Fibroblast of villous mesenchyme (primary cell): ENCODE results near the gene C16orf86. TPM values are rescaled to one million over a fixed set of nuclear protein-coding genes. Genes with fewer than 3 reads are reported as not detected.

Experiments
- DNase-seq: peaks from one replicate; pipeline ENCODE4 v3.0.0-alpha.2; 2010; ENCODE audit warnings: low read depth
- H3K4me3 ChIP-seq: 2 replicates; pipeline ENCODE4 v1.5.1; 2011; ENCODE audit warnings: low read depth, mild to moderate bottlenecking, low read length
- total RNA-seq: library from RNA; depleted of rRNA; stranded (reverse); fragments of >200 nt; gene quantifications from 2 replicates; pipeline ENCODE4 v1.2.3, GENCODE V29; 2012
- TF ChIP-seq, protein P1 (sequence below): IDR thresholded peaks from 2 replicates; pipeline ENCODE4 v1.5.1; 2012; ENCODE audit warnings: low read depth, mild to moderate bottlenecking, low read length; ENCODE audit not compliant: insufficient read depth

C16orf86 gene
- total RNA-seq, 1 donor, result 1.3 TPM

DNA sequence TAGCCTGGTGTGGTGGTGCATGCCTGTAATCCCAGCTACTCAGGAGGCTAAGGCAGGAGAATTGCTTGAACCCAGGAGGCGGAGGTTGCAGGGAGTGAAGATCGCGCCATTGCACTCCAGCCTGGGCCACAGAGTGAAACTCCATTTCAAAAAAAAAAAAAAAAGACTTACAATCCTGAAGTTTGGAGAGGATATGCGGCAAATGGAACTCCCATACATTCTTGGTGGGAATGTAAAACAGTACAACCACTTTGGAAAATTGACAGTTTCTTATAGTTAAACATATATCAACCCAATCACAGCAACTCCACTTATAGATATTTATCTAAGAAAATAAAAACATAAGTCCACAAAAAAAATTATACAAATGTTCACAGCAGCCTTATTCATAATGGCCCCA lies 40.6 kb downstream of the C16orf86 start:
- TF ChIP-seq, protein P1, sequence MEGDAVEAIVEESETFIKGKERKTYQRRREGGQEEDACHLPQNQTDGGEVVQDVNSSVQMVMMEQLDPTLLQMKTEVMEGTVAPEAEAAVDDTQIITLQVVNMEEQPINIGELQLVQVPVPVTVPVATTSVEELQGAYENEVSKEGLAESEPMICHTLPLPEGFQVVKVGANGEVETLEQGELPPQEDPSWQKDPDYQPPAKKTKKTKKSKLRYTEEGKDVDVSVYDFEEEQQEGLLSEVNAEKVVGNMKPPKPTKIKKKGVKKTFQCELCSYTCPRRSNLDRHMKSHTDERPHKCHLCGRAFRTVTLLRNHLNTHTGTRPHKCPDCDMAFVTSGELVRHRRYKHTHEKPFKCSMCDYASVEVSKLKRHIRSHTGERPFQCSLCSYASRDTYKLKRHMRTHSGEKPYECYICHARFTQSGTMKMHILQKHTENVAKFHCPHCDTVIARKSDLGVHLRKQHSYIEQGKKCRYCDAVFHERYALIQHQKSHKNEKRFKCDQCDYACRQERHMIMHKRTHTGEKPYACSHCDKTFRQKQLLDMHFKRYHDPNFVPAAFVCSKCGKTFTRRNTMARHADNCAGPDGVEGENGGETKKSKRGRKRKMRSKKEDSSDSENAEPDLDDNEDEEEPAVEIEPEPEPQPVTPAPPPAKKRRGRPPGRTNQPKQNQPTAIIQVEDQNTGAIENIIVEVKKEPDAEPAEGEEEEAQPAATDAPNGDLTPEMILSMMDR, result no peak
- DNase-seq, result no peak
- H3K4me3 ChIP-seq, result no peak overlapping the region

DNA sequence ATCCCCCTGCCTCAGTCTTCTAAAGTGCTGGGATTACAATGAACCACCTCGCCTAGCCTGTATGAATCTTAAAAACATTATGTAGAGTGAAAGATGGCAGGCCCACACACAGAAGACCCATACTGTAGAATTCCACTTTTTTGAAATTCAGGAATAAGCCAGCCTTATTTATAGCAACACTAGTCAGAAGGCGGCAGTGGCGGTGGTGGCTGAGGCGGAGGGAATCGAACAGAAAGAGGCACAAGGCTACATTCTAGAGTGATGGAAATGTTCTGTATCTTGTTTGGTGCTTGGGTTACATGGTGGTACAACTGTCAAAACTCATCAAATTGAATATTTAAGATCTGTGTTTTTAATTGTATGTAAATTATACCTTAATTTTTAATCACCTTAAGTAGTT lies 41.2 kb downstream of the C16orf86 start:
- DNase-seq, result no peak
- H3K4me3 ChIP-seq, result no peak overlapping the region
- TF ChIP-seq, protein P1, result no peak

DNA sequence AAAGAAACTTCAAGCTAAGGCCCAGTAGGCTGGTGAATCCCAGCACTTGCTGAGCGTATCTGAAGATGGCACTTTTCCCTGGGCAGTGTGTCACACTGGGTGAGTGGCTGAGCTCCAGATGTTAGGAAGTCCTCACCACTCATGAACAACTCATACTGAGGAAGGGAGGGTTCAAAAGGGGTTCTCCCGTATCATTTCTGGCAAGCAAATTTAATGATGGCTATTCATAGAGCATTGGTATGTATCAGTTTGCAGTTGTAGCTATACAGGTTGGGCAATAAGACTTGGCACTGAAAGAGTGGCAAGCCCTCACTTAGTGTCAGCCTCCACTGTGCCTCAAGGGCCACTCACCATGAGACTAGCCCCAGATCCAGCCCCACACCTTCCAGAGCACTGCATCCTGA lies 41.8 kb downstream of the C16orf86 start:
- TF ChIP-seq, protein P1, result no peak
- DNase-seq, result no peak
- no peak overlapping the region for H3K4me3 ChIP-seq

DNA sequence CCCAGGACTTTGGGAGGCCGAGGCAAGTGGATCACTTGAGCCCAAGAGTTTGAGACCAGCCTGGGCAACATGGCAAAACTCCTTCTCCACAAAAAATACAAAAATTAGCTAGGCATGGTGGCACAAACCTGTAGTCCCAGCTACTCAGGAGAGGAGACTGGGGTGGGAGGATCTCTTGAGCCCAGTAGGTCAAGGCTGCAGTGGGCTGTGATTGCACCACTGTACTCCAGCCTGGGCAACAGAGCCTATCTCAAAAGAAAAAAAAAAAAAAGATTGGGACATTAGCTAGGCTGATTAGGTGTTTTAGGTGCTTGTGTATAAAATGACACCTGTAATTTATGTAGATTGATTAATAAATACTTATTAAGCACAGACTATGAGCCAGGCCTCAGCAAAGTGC lies 42.4 kb downstream of the C16orf86 start:
- no peak for DNase-seq
- TF ChIP-seq, protein P1, result no peak
- H3K4me3 ChIP-seq, result no peak overlapping the region

DNA sequence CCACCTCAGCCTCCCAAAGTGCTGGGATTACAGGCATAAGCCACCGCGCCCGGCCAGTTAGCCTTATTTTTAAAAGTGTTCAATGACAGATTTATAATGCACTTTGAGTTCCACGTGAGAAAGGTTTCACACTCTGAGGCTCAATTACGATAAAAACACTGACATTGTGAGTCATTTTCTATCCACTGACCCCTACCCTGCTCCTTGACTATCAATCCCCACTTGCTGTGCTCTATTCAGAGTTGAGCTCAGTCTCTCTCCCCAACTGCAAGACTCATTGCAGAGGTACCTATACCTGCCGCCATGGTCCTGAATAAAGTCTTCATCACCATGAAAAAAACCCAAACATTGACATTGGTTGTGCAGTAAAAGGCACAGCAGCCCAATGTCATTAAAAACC lies 44.0 kb downstream of the C16orf86 start:
- DNase-seq, result no peak
- TF ChIP-seq, protein P1, result no peak

DNA sequence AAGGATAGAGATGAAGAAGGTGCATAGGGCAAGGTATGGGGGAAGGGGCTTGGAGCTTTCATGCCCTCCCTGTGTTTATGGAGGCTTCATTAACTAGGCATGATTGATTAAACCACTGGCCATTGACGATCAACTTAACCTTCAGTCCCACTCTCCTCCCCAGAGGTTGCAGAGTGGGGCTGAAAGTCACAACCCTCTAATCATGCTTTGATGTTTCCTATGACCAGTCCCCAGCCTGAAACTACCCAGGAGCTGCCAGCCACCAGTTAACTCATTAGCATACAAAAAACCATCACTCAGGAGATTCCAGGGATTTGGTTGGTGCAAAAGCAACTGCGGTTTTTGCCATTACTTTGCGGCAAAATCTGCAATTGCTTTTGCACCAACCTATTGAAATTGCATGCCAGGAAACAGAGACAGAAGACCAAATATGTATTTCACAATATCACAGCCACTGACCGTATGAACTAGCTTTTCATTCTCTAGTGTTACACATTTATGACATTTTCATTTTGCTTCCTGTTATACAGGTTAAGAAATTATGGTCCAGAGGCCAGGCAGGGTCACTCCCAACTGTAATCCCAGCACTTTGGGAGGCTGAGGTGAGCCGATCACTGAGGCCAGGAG lies 47.1 kb downstream of the C16orf86 start:
- no peak for DNase-seq
- TF ChIP-seq, protein P1, result no peak
- H3K4me3 ChIP-seq, result no peak overlapping the region

More for the DNA sequence above, 44.0 kb downstream of the C16orf86 start:
- no peak overlapping the region for H3K4me3 ChIP-seq

DNA sequence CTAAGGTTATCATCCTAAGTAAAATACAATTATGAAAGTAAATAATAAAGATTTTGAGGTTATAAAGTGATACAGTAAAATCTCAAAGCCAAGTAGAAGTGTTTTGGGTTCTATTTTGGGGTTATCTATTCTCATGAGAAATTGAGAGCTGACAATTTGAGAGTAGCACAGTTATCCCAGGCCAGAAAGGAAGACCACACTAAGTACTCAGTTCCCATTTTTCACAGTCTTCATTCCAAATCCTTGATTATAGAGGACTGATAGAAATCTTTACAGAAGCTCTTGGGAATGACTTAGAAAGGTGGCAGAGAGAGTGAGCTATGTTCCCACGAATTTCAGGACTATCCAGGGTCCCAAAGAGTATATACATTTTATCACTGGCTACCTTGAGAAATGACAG lies 47.9 kb downstream of the C16orf86 start:
- no peak overlapping the region for H3K4me3 ChIP-seq
- TF ChIP-seq, protein P1, result no peak
- DNase-seq, result no peak
